NOMO-1 treated with dmso at 0.1 percent for 144 hours (cell line): ENCODE measurements around the gene DDAH1.
"Not testable (repeated sequence)": the region's sequence is repeated elsewhere in the genome, so short reads cannot be mapped to it uniquely, and the experiment has no call there.

ENCODE experiments used
- DNase-seq: peaks from one replicate; lab custom pipeline; 2025; ENCODE audit not compliant: unreplicated experiment; lab: John Stamatoyannopoulos, UW

Gene DDAH1

GRCh38 chr1:85361606-85362296 is 103.2 kb downstream of the DDAH1 start:
- DNase-seq: no peak

- no peak for DNase-seq
Measured at GRCh38 chr1:85360730-85361493, 104.0 kb downstream of the DDAH1 start.

- no peak for DNase-seq
Measured at GRCh38 chr1:85359874-85360721, 104.9 kb downstream of the DDAH1 start.

GRCh38 chr1:85358702-85359438 is 106.1 kb downstream of the DDAH1 start:
- DNase-seq: no peak

GRCh38 chr1:85357817-85358216 is 107.1 kb downstream of the DDAH1 start:
- DNase-seq: no peak

GRCh38 chr1:85356130-85356529 is 108.8 kb downstream of the DDAH1 start:
- DNase-seq: no peak

GRCh38 chr1:85352055-85352454 is 112.9 kb downstream of the DDAH1 start:
- no peak for DNase-seq

- DNase-seq: no peak
Measured at GRCh38 chr1:85351202-85351828, 113.6 kb downstream of the DDAH1 start.

- DNase-seq: no peak
Measured at GRCh38 chr1:85349224-85349623, 115.7 kb downstream of the DDAH1 start.

- no peak for DNase-seq
Measured at GRCh38 chr1:85347908-85348307, 117.1 kb downstream of the DDAH1 start.

- DNase-seq: not testable (repeated sequence)
Measured at GRCh38 chr1:85347275-85347674, 117.7 kb downstream of the DDAH1 start.

GRCh38 chr1:85344256-85344694 is 120.7 kb downstream of the DDAH1 start:
- DNase-seq: no peak

- DNase-seq: no peak
Measured at GRCh38 chr1:85343612-85344255, 121.2 kb downstream of the DDAH1 start.

- DNase-seq: no peak
Measured at GRCh38 chr1:85343213-85343611, 121.7 kb downstream of the DDAH1 start.

GRCh38 chr1:85342207-85342606 is 122.8 kb downstream of the DDAH1 start:
- DNase-seq: no peak

GRCh38 chr1:85340427-85340826 is 124.5 kb downstream of the DDAH1 start:
- no peak for DNase-seq

- no peak for DNase-seq
Measured at GRCh38 chr1:85339656-85340399, 125.1 kb downstream of the DDAH1 start.

- no peak for DNase-seq
Measured at GRCh38 chr1:85339089-85339488, 125.9 kb downstream of the DDAH1 start.

GRCh38 chr1:85334962-85335361 is 130.0 kb downstream of the DDAH1 start:
- peak; percentile 19 for DNase-seq
